ENCODE data around the gene COQ10B. TPM values are rescaled to one million over a fixed set of nuclear protein-coding genes. Genes with fewer than 3 reads are reported as not detected.
A peak's percentile ranks its signal among the peaks of the same experiment; 100 is the strongest.

COQ10B gene
- polyA plus RNA-seq, 3 donors, result 20.6 to 20.8 (median 20.8) TPM

DNA sequence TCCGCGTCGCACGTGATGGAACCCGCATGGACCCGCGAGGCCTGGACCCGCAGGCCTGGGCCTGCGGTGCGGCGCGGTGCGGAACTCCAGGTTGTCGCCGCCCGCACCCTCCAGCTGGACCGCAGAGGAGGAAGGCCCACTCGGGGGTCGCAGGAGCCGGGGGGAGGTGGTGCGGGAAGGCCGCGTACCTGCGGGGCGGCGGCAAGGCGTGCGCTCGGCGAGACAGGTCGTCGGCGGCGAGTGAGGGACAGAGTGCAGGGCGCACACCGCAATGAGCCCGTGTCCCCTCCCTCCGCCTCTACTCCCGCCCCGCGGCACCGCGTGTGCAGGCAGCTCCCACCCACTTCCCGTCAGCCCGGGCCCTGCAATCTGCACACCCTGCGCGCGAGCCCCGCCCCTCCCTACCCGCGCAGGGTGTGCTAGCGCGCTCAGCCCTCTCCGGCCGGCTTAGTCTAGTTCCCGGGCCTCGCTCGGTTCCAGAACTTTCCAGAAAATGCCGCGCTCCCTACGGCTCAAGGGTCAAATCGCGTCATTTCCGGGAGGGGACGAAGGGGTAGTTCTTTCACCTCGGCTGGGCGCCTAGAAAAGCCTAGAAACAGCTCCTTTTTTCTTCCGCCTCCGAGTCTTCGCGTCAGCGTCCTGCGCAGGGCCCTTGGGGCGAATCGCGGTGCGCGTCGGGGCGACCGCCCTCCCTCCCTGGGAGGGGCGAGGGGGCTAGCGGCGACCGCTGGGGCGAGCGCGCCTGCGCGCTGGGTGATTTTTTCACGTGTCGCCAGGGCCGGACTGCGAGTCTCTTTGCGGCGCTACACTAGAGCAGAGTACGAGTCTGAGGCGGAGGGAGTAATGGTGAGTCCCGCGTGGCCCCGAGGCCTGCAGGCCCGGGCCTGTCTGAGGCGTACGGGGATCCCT, 46.5 kb downstream of the COQ10B start, which contains the start of the genes HSPD1 and HSPE1:
Gene HSPD1 (minus strand): TSS at position 247 of the 909 bp plus-strand sequence. CDS start 992 bp downstream, outside the sequence.
Gene HSPE1 (plus strand): TSS at position 786 of the 909 bp plus-strand sequence. CDS start 58 bp downstream, at position 844.
- DNase-seq (ENCODE audit: low read depth in 3 of 3, low spot score in 2 of 3), result peak; percentile 99 to 100 (median 100)

GRCh38 chr2:197500503-197501131, 47.3 kb downstream of the COQ10B start:
- DNase-seq (ENCODE audit: low read depth in 3 of 3, low spot score in 2 of 3), result peak in 1 of 3 donors; percentile 24

DNA sequence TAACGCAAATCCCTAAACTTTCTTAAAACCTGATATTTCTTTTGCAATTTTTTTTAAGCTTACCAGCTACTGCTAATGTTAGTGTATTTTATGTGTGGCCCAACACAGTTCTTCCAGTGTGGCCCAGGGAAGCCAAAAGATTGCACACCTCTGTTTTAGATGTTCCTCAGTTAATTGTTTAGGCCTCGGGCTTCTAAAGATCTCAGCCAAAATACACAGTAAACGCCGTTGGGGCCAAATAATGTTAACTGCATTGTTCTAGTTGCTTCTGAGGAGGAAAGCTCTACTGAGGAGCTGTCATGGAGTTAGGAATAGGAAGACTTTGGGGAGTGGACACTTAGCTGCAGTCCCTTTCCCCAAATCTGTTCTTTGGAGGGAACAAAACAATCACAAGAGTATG, 48.8 kb downstream of the COQ10B start:
- no peak for DNase-seq (ENCODE audit: low read depth in 3 of 3, low spot score in 2 of 3)

- DNase-seq (ENCODE audit: low read depth in 3 of 3, low spot score in 2 of 3), result no peak
Measured at GRCh38 chr2:197502685-197503084, 49.3 kb downstream of the COQ10B start.

GRCh38 chr2:197504000-197504399, 50.6 kb downstream of the COQ10B start:
- no peak for DNase-seq (ENCODE audit: low read depth in 3 of 3, low spot score in 2 of 3)

DNA sequence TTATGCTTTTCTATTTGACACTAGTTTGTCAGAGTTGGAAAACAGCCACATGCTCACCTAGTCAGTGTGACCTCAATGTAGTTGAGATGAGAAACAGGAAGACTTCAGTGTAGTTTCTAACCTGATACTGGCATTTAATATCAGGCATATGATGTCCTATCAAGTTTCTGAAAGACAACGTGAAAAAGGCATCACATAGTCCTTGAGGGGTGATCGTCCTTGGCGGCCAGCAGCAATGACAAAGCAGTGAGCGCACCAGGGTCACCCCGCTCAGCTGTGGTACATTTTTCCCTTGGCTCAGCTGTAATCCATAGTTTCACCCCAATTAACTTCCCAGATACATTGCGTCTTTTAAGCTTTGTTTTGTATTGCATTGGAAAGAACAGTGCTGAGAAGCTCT, 51.2 kb downstream of the COQ10B start:
- DNase-seq (ENCODE audit: low read depth in 3 of 3, low spot score in 2 of 3), result no peak

- no peak for DNase-seq (ENCODE audit: low read depth in 3 of 3, low spot score in 2 of 3)
Measured at GRCh38 chr2:197506658-197507057, 53.3 kb downstream of the COQ10B start.

GRCh38 chr2:197513915-197514314, 60.6 kb downstream of the COQ10B start:
- DNase-seq (ENCODE audit: low read depth in 3 of 3, low spot score in 2 of 3), result no peak

- no peak for DNase-seq (ENCODE audit: low read depth in 3 of 3, low spot score in 2 of 3)
Measured at GRCh38 chr2:197514754-197515153, 61.4 kb downstream of the COQ10B start.

- peak in 1 of 3 donors; percentile 54 for DNase-seq (ENCODE audit: low read depth in 3 of 3, low spot score in 2 of 3)
Measured at GRCh38 chr2:197515315-197515738, 62.0 kb downstream of the COQ10B start.

DNA sequence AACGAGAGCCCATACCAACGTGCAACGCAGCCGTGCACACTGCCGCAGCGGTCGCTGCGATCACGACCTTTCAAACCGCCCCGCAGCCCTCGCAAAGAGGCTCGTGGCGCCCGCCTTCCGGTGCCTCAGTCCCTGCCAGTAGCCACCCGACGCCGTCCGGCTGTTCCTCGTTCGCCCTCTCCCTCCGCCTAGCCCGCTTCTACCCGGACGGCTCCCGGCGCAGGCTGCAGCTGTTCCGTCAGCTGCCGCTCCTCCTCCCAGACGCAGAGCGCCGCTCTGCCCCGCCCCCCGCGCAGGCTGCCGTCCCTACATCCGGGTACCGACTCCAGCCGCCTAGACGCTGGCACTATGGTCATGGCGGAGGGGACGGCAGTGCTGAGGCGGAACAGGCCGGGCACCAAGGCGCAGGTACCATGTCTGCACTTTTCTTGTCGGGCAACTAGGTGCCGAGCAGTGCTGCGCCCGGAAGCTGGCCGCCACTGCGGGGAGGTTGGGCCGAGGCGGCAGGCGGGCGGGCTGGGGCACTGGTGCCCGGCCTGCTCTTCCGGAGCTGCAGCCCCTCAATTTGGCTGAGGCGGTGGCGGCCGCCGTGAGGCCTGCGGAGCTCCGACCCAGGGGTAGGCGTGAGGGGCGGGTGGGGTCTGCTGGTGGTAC, 62.5 kb downstream of the COQ10B start, which contains the start of gene MOB4:
Gene MOB4 (plus strand): TSS at position 328 of the 654 bp plus-strand sequence. CDS start 21 bp downstream, at position 349.
- peak; percentile 83 to 91 (median 87) for DNase-seq (ENCODE audit: low read depth in 3 of 3, low spot score in 2 of 3)

- DNase-seq (ENCODE audit: low read depth in 3 of 3, low spot score in 2 of 3), result peak in 1 of 3 donors; percentile 21
Measured at GRCh38 chr2:197516393-197516761, 63.0 kb downstream of the COQ10B start.

DNA sequence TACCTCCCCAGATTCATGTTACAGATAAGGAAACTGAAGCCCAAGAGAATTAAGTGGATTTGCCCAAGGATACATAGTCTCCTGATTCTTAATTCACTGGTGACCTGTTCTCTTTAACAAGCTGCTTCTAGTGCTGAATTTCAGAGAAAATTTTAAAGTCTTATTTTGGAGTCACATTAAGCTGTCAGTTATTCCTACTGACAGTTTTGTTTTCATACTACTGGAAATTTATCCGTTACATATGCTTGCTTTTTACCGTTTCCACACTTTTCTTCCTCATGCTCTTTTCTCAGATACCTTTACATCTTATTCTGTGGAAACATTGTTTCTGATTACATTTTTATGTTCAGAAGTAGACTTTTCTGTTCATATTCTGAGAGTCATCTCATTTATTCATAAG, 63.8 kb downstream of the COQ10B start:
- DNase-seq (ENCODE audit: low read depth in 3 of 3, low spot score in 2 of 3), result no peak

Other genes starting within 250 kb of the COQ10B start
- 10 to 100 TPM in 1 of 3 donors, 1 to 10 TPM in 2; 9.6 to 10.5 (median 9.8) TPM for gene ANKRD44, start 142.8 kb upstream of the COQ10B start, polyA plus RNA-seq (ENCODE audit: insufficient read length in 3 of 3)
- 100 to 1,000 TPM; 625 to 703 (median 690) TPM for gene SF3B1, start 18.5 kb upstream of the COQ10B start, polyA plus RNA-seq (ENCODE audit: insufficient read length in 3 of 3)
- gene HSPD1, start 46.3 kb downstream of the COQ10B start, polyA plus RNA-seq (ENCODE audit: insufficient read length in 3 of 3), result 100 to 1,000 TPM; 650 to 685 (median 650) TPM
- 100 to 1,000 TPM; 312 to 330 (median 325) TPM for gene HSPE1, start 46.8 kb downstream of the COQ10B start, polyA plus RNA-seq (ENCODE audit: insufficient read length in 3 of 3)
- 10 to 100 TPM; 47.0 to 58.3 (median 57.9) TPM for gene MOB4, start 62.5 kb downstream of the COQ10B start, polyA plus RNA-seq (ENCODE audit: insufficient read length in 3 of 3)
- gene RFTN2, start 222.0 kb downstream of the COQ10B start, polyA plus RNA-seq (ENCODE audit: insufficient read length in 3 of 3), result 10 to 100 TPM; 19.2 to 24.8 (median 21.4) TPM